Measurements from ENCODE around the gene CHRM5.

GRCh38 chr15:33971811-33972210, 3.5 kb downstream of the CHRM5 start:
- TF ChIP-seq CTCF (IDR thresholded peaks at IDR 0.05), result no peak
- TF ChIP-seq POLR2AphosphoS5 (IDR thresholded peaks at IDR 0.05), result no peak

All from prostate gland (tissue), 2 donors.